ENCODE results near the gene TSGA10IP.

TSGA10IP gene

GRCh38 chr11:65977621-65978390 lies 32.5 kb downstream of the TSGA10IP start:
- no peak for DNase-seq (ENCODE audit: low spot score)

GRCh38 chr11:65978391-65979238 lies 33.3 kb downstream of the TSGA10IP start:
- no peak for DNase-seq (ENCODE audit: low spot score)

GRCh38 chr11:65979261-65979759 lies 34.0 kb downstream of the TSGA10IP start:
- no peak for DNase-seq (ENCODE audit: low spot score)

- DNase-seq (ENCODE audit: low spot score): no peak
These were observed 35.9 kb downstream of the TSGA10IP start for GRCh38 chr11:65981101-65981740.

GRCh38 chr11:65981972-65982823 lies 36.9 kb downstream of the TSGA10IP start:
- DNase-seq (ENCODE audit: low spot score): no peak

- no peak for DNase-seq (ENCODE audit: low spot score)
These were observed 37.7 kb downstream of the TSGA10IP start for GRCh38 chr11:65982824-65983588.

GRCh38 chr11:65983589-65983987 lies 38.3 kb downstream of the TSGA10IP start:
- no peak for DNase-seq (ENCODE audit: low spot score)

GRCh38 chr11:65987336-65987735 lies 42.1 kb downstream of the TSGA10IP start:
- no peak for DNase-seq (ENCODE audit: low spot score)

- peak; percentile 95 for DNase-seq (ENCODE audit: low spot score)
These were observed 43.7 kb downstream of the TSGA10IP start for GRCh38 chr11:65988791-65989592.

GRCh38 chr11:65992056-65992455 lies 46.8 kb downstream of the TSGA10IP start:
- no peak for DNase-seq (ENCODE audit: low spot score)

GRCh38 chr11:65997286-65997685 lies 52.0 kb downstream of the TSGA10IP start:
- no peak for DNase-seq (ENCODE audit: low spot score)

GRCh38 chr11:66001942-66002647 lies 56.8 kb downstream of the TSGA10IP start, which contains the start of the genes BANF1 and EIF1AD:
Gene BANF1, plus strand, starts transcription at chr11:66002503. Its CDS starts 748 bp downstream, at chr11:66003251.
Gene EIF1AD, minus strand, starts transcription at chr11:66002157. Its CDS starts 1,768 bp downstream, at chr11:66000389.
- peak; percentile 95 for DNase-seq (ENCODE audit: low spot score)

- no peak for DNase-seq (ENCODE audit: low spot score)
These were observed 57.5 kb downstream of the TSGA10IP start for GRCh38 chr11:66002648-66003225.

GRCh38 chr11:66003291-66003690 lies 58.0 kb downstream of the TSGA10IP start:
- no peak for DNase-seq (ENCODE audit: low spot score)

GRCh38 chr11:66004186-66004585 lies 58.9 kb downstream of the TSGA10IP start:
- DNase-seq (ENCODE audit: low spot score): no peak

GRCh38 chr11:66006134-66006890 lies 61.0 kb downstream of the TSGA10IP start:
- DNase-seq (ENCODE audit: low spot score): no peak

- no peak for DNase-seq (ENCODE audit: low spot score)
These were observed 61.6 kb downstream of the TSGA10IP start for GRCh38 chr11:66006891-66007176.

- DNase-seq (ENCODE audit: low spot score): no peak
These were observed 61.9 kb downstream of the TSGA10IP start for GRCh38 chr11:66007201-66007634.
